ENCODE results near the gene MTCL1.

The MTCL1 gene

GRCh38 chr18:8771930-8772329, 66.6 kb downstream of the MTCL1 start:
- no peak for DNase-seq (ENCODE audit: low read depth)

DNA sequence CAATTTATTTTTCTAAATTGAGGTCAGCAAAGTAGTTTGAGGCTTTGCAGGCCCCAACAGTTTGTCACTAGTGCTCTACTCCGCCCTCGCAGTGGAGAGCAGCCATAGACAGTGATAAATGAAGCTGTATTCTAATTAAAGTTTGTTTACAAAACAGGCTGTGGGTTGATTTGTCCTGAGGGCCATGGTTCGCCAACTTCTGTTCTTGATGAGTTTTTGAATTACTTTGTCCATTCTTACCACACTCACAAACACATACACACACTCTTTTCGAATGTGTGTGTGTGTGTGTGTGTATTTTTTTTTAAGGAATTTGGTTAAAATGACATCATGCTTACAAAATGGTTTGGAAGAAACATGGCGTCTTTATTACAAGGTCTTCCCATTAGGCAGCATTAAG, 68.6 kb downstream of the MTCL1 start:
- no peak for DNase-seq (ENCODE audit: low read depth)

- no peak for DNase-seq (ENCODE audit: low read depth)
These were observed 70.9 kb downstream of the MTCL1 start for GRCh38 chr18:8776013-8776943.

DNA sequence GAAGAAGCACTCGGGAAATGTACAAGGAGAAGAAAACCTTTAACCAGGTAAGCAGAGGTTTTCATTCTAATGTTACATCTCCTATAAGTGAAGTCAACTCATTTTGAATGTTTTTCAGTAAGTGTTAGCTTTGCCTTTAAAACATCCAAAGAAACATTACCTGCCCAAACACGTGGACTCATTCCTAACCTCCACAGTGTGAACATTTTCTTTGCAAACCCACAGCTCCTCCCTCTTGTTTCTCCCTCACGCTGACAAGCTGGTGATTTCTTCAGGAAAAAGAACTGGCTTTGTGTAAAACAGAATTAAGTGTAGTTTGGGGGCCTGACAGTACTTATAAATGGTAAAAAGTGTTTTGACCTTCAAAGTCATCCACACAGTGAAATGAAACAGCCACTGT, 72.5 kb downstream of the MTCL1 start:
- no peak for DNase-seq (ENCODE audit: low read depth)

GRCh38 chr18:8778386-8778785, 73.0 kb downstream of the MTCL1 start:
- DNase-seq (ENCODE audit: low read depth) = no peak

GRCh38 chr18:8778824-8779223, 73.5 kb downstream of the MTCL1 start:
- DNase-seq (ENCODE audit: low read depth) = no peak

- no peak for DNase-seq (ENCODE audit: low read depth)
These were observed 73.9 kb downstream of the MTCL1 start for GRCh38 chr18:8779251-8779650.

GRCh38 chr18:8780227-8780626, 74.9 kb downstream of the MTCL1 start:
- no peak for DNase-seq (ENCODE audit: low read depth)

DNA sequence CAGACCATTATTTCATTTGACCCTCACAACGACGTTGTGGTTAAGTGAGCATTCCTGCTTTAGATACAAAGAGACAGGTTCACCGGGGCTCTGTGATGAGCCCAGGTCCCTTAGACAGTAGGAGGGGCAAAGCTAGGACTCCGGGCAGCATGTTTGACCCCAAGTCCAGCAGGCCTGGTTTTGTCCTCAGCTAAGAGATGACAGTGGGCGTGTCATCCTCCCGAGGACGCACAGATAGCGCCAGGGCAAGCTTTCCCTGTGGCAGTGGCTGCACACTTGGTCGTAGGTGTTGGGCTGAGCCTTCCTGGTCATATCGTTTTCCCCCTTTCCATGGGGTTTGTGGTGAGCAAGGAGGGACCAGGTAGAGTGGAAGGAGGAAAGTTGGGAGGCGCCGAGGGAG, 76.3 kb downstream of the MTCL1 start:
- DNase-seq (ENCODE audit: low read depth) = no peak

DNA sequence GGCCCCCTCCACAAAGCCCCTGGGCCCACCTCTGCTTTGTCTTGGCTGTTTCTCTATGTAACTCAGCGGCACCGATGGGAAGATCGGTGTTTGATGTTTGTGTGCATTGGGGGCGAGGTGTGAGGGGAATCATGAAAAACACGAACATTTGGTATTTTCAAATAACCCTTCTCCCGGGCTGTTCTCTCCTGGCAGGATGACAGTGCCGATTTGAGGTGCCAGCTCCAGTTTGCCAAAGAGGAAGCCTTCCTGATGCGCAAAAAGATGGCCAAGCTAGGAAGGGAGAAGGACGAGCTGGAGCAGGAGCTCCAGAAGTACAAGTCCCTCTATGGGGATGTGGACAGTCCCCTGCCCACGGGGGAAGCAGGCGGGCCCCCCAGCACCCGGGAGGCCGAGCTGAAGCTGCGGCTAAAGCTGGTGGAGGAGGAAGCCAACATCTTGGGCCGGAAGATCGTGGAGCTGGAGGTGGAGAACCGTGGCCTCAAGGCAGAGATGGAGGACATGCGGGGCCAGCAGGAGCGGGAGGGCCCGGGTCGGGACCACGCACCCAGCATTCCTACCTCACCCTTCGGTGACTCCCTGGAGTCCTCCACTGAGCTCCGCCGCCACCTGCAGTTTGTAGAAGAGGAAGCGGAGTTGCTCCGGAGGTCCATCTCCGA, 78.1 kb downstream of the MTCL1 start:
- no peak for DNase-seq (ENCODE audit: low read depth)

GRCh38 chr18:8783994-8784530, 78.7 kb downstream of the MTCL1 start:
- no peak for DNase-seq (ENCODE audit: low read depth)

DNA sequence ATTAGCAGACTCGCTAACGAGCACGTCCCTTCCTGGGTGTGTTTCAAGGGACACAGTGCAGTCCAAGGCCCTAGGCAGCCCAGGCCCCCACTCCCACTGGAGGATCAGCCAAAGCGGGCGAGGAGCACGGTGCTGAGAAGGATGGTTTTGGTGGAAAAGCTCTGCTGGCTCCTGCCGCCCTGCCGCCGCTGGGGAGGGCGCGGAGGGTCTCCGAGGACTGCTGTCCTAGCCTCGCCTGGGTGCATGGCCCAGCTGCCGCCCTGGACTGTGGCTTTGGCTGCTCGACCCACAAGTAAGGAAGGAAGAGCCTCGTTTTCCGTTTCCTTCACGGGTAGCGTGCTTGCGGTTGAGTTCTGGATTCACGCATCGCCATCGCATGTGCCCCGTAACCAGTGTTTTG, 79.9 kb downstream of the MTCL1 start:
- no peak for DNase-seq (ENCODE audit: low read depth)

DNA sequence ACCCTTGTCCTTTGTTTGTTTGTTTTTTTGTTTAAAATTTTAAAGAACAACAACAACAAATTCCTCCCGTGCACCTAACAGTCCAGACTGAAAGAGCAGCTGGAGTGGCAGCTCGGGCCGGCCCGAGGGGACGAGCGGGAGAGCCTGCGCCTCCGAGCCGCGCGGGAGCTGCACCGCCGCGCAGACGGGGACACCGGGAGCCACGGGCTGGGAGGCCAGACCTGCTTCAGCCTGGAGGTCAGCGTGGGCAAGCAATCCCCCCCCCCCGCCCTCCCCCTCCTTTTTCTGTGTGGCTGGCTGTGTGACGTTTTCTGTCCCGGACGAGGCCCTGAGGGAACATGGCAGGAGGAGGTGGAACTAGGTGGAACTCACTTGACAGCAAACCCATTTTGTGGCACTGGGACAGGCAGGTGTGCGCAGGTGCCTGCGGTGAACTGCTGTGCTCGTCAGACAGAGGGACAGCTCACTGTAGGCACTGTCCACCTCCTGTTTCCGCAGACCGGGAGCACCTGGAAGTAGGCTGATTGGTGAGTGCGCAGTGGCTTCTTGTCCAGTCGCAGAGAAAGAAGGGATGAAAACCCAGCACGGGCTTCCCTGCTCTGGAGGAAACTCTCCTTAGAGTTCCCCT, 80.6 kb downstream of the MTCL1 start:
- no peak for DNase-seq (ENCODE audit: low read depth)

- DNase-seq (ENCODE audit: low read depth) = no peak
These were observed 81.4 kb downstream of the MTCL1 start for GRCh38 chr18:8786483-8787370.

GRCh38 chr18:8787371-8787670, 82.0 kb downstream of the MTCL1 start:
- no peak for DNase-seq (ENCODE audit: low read depth)

DNA sequence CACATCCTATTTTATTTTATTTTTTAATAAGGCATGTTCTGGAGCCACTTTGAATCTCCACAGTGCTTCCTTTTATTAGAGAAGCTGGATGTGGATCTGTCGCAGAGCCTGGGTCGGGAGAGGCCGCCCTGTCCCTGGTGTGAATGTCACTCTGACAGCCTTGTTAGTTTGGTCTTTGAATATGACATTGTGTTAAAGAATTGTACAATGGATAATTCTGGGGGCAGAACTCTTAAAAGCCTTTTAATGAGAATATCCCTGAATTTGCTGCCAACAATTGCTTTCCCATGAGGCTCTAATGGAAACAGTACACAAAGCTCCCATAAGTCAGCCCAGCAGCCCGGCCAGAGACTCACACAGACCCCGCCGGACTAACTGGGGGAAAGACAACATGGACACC, 82.4 kb downstream of the MTCL1 start:
- no peak for DNase-seq (ENCODE audit: low read depth)

DNA sequence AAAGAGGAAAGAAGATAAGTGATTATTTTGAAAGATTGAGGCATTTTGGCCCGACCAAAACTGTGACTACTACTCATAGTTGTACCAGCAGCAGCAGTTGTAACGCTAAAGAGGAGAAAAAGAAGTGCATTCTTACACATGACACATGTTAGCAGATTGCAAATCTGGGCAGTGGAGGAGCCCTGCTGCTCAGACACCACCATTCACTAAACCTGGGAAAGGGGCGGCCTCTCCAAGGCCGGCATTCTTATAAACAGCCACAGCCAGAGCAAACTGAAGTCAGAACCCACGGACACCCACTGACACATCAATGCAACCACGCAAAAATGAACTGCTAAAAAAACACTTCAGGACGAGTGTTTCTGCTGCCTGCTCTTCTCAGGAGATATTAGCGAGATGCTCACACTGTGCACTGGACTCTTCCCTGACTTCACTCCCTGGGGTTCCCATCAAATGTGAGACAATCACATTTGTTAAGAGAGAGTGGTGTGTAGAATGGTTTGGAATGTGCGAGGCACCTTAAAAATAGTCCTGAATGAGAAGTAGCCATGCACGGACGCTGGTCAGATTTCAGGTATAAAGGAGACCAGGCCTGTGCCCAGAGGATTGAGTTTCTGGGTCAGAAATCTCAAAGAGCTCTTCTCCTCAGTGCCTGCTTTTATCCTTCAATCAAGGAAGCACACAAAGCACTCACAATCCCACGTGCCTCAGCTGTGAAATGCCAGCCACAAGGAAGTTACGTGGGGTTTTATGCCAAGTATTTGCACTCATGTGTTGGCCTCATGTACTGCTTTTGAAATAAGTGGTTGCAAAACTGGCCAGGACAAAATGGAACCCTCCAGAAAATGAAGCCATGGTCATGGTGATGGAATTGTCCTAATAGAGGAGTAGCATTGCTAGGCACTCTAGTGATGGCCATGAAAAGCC, 83.4 kb downstream of the MTCL1 start:
- no peak for DNase-seq (ENCODE audit: low read depth)

GRCh38 chr18:8791171-8791651, 85.9 kb downstream of the MTCL1 start:
- no peak for DNase-seq (ENCODE audit: low read depth)

DNA sequence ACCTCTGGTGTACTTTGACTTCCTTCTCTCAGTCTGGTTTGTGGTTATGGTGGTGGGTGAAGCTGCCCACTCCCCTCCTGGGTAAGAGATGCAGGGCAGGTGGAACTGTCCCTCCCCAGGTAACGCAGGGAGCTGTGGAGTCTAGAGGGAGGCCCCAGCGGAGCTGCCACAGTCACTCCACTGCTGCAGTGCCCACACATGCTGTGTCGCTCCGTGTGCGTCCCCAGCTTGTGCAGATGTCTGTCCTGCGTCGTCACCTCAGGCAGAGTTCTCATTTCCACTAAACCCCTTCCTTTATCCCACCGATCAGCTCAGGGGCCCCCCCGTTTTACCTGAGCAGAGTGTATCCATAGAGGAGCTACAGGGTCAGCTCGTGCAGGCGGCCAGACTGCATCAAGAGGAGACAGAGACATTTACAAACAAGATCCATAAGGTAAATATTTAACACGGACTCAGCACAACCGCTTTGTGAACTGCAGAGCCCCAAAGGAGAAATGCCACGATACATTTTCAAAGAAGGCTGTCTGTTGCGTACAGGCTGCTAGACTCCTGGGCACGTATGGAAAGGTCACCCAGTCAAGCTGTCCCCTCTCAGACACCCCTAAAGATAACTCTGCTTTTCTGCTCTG, 87.4 kb downstream of the MTCL1 start:
- no peak for DNase-seq (ENCODE audit: low read depth)

- no peak for DNase-seq (ENCODE audit: low read depth)
These were observed 88.2 kb downstream of the MTCL1 start for GRCh38 chr18:8793445-8794155.
